NCI-H187 (cell line): Measurements from ENCODE around the gene PDGFRB.

Source experiments
- DNase-seq, 2 experiments: peaks; one replicate each; lab custom pipeline; 2025; lab: John Stamatoyannopoulos, UW

PDGFRB gene

GRCh38 chr5:150181766-150182545 lies 26.3 kb upstream of the PDGFRB start:
- DNase-seq, result no peak

- DNase-seq, result no peak
These were observed 25.4 kb upstream of the PDGFRB start for GRCh38 chr5:150181027-150181426.

- no peak for DNase-seq
These were observed 24.8 kb upstream of the PDGFRB start for GRCh38 chr5:150180241-150181026.

GRCh38 chr5:150179019-150179620 lies 23.5 kb upstream of the PDGFRB start:
- no peak for DNase-seq

- no peak for DNase-seq
These were observed 22.6 kb upstream of the PDGFRB start for GRCh38 chr5:150178262-150178661.

- no peak for DNase-seq
These were observed 22.1 kb upstream of the PDGFRB start for GRCh38 chr5:150177721-150178120.

GRCh38 chr5:150176745-150177477 lies 21.3 kb upstream of the PDGFRB start:
- no peak for DNase-seq

GRCh38 chr5:150175536-150175935 lies 19.9 kb upstream of the PDGFRB start:
- no peak for DNase-seq

GRCh38 chr5:150175076-150175475 lies 19.4 kb upstream of the PDGFRB start:
- no peak for DNase-seq

GRCh38 chr5:150174285-150174684 lies 18.6 kb upstream of the PDGFRB start:
- no peak for DNase-seq

GRCh38 chr5:150173161-150173560 lies 17.5 kb upstream of the PDGFRB start:
- no peak for DNase-seq

- DNase-seq, result no peak
These were observed 16.9 kb upstream of the PDGFRB start for GRCh38 chr5:150172556-150172955.

GRCh38 chr5:150172145-150172544 lies 16.5 kb upstream of the PDGFRB start:
- no peak for DNase-seq

GRCh38 chr5:150168864-150169263 lies 13.2 kb upstream of the PDGFRB start:
- DNase-seq, result no peak

- no peak for DNase-seq
These were observed 12.3 kb upstream of the PDGFRB start for GRCh38 chr5:150167908-150168307.

GRCh38 chr5:150167512-150167850 lies 11.8 kb upstream of the PDGFRB start:
- DNase-seq, result no peak

GRCh38 chr5:150166650-150167511 lies 11.2 kb upstream of the PDGFRB start, which contains the start of gene CDX1:
TSS of gene CDX1 (plus strand) at chr5:150166778. CDS start at chr5:150166877, 99 bp downstream.
- DNase-seq, result no peak

GRCh38 chr5:150166037-150166649 lies 10.5 kb upstream of the PDGFRB start:
- no peak for DNase-seq

- DNase-seq, result no peak
These were observed 8.8 kb upstream of the PDGFRB start for GRCh38 chr5:150164211-150164980.

- no peak for DNase-seq
These were observed 8.0 kb upstream of the PDGFRB start for GRCh38 chr5:150163547-150164059.
